ENCODE measurements around the gene DNASE2B.

DNASE2B gene

GRCh38 chr1:84374991-84375696, 23.1 kb upstream of the DNASE2B start:
- DNase-seq (ENCODE audit: low spot score) = no peak

GRCh38 chr1:84376000-84376910, 22.0 kb upstream of the DNASE2B start:
- no peak for DNase-seq (ENCODE audit: low spot score)

GRCh38 chr1:84377480-84378095, 20.7 kb upstream of the DNASE2B start:
- DNase-seq (ENCODE audit: low spot score) = no peak

GRCh38 chr1:84379138-84379916, 19.0 kb upstream of the DNASE2B start:
- no peak for DNase-seq (ENCODE audit: low spot score)

GRCh38 chr1:84379917-84380180, 18.4 kb upstream of the DNASE2B start:
- no peak for DNase-seq (ENCODE audit: low spot score)

GRCh38 chr1:84382127-84382526, 16.2 kb upstream of the DNASE2B start:
- no peak for DNase-seq (ENCODE audit: low spot score)

GRCh38 chr1:84385347-84385746, 12.9 kb upstream of the DNASE2B start:
- DNase-seq (ENCODE audit: low spot score) = no peak

GRCh38 chr1:84386716-84387479, 11.4 kb upstream of the DNASE2B start:
- no peak for DNase-seq (ENCODE audit: low spot score)

- peak; percentile 36 for DNase-seq (ENCODE audit: low spot score)
Observed at GRCh38 chr1:84387480-84388163, 10.7 kb upstream of the DNASE2B start.

GRCh38 chr1:84390226-84390625, 8.1 kb upstream of the DNASE2B start:
- DNase-seq (ENCODE audit: low spot score) = no peak

GRCh38 chr1:84401156-84401555, 2.9 kb downstream of the DNASE2B start:
- DNase-seq (ENCODE audit: low spot score) = no peak

GRCh38 chr1:84402060-84402459, 3.8 kb downstream of the DNASE2B start:
- no peak for DNase-seq (ENCODE audit: low spot score)

GRCh38 chr1:84402501-84402900, 4.2 kb downstream of the DNASE2B start:
- DNase-seq (ENCODE audit: low spot score) = no peak

- no peak for DNase-seq (ENCODE audit: low spot score)
Observed at GRCh38 chr1:84403347-84403746, 5.1 kb downstream of the DNASE2B start.

GRCh38 chr1:84406346-84406861, 8.1 kb downstream of the DNASE2B start:
- no peak for DNase-seq (ENCODE audit: low spot score)

- DNase-seq (ENCODE audit: low spot score) = no peak
Observed at GRCh38 chr1:84407524-84407923, 9.2 kb downstream of the DNASE2B start.

- no peak for DNase-seq (ENCODE audit: low spot score)
Observed at GRCh38 chr1:84407958-84408422, 9.7 kb downstream of the DNASE2B start.

- DNase-seq (ENCODE audit: low spot score) = no peak
Observed at GRCh38 chr1:84409888-84410287, 11.6 kb downstream of the DNASE2B start.

- DNase-seq (ENCODE audit: low spot score) = no peak
Observed at GRCh38 chr1:84410328-84411095, 12.2 kb downstream of the DNASE2B start.
